ENCODE measurements around the gene KRT16. TPM values are rescaled to one million over a fixed set of nuclear protein-coding genes. Genes with fewer than 3 reads are reported as not detected.

Gene KRT16
- total RNA-seq, 1 experiment from 2014 or later, result not detected

- Histone ChIP-seq H3K27ac (ENCODE audit: low read depth, low read length, poor library complexity, severe bottlenecking) (no peak overlapping the region), H3K4me1 (ENCODE audit: insufficient read depth, low read length, poor library complexity, severe bottlenecking) (no peaks in the 10 kb centered on the region), H3K36me3 (ENCODE audit: insufficient read depth, low read length, poor library complexity, severe bottlenecking) (no peaks in the 10 kb centered on the region), H3K4me3 (ENCODE audit: low read depth, low read length, poor library complexity, severe bottlenecking) (no peak overlapping the region), H3K27me3 (replicated peaks; ENCODE audit: insufficient read depth, low read depth, low read length, poor library complexity) (no peaks in the 10 kb centered on the region), H3K9me3 (ENCODE audit: low read depth, low read length, poor library complexity, severe bottlenecking) (no peaks in the 10 kb centered on the region)
- intact Hi-C loops (cut with micrococcal nuclease; ENCODE audit: unreplicated experiment), result no loop called here
- no peak for DNase-seq (ENCODE audit: low spot score)
- POLR2A ChIA-PET (ENCODE audit: low non-redundant PET), result no interaction called here
- CTCF ChIA-PET, result interaction anchor here (1.3 kb wide), 1 partner anchor 9 kb away, joined by 6 read pairs; no protein-coding TSS in a partner anchor
- TF ChIP-seq CTCF (conservative IDR thresholded peaks at IDR 0.05; ENCODE audit: low read depth, low read length) (no peak), EZH2 (IDR thresholded peaks at IDR 0.05; ENCODE audit: borderline replicate concordance, low read depth, low read length, poor library complexity, severe bottlenecking) (no peak)
- no TSS peak for BruUV-seq (replicated peaks)
These were observed 40.9 kb upstream of the KRT16 start for GRCh38 chr17:41653421-41653820.

GRCh38 chr17:41652461-41652970 lies 39.9 kb upstream of the KRT16 start:
- POLR2A ChIA-PET (ENCODE audit: low non-redundant PET), result no interaction called here

DNA sequence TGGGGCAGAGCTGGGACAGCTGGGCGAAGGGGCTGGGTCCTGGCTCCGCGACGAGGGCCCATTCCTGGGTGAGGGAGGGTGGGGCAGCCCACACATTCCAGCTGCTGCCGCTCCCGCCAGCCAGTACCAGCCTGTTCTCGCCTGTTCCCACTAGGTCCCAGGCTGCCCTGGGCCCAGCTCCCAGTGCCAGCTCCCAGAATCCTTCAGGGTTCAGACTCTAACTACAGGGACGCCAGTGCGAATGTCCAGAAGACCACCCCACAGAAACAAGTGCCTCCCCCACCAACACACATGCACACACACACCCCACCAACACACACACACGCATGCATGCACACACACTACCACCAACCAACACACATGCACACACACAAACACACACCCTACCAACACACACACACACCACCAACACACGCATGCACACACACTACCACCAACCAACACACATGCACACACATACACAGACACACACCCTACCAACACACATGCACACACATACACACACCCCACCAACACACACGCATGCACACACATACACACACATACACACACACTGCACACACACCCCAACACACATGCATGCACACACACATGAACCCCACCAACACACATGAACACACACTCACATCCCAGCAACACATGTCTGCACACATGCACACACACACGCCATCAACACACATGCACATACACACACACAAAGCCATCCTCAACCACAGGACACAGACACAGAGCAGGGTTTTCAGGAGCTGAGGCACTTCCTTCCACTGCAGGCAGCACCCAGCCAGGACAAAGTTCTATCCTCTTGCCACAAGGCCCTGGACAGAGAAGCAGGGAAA lies 39.3 kb upstream of the KRT16 start:
- Histone ChIP-seq H3K27me3 (replicated peaks; ENCODE audit: insufficient read depth, low read depth, low read length, poor library complexity) (no peaks in the 10 kb centered on the region), H3K36me3 (ENCODE audit: insufficient read depth, low read length, poor library complexity, severe bottlenecking) (no peaks in the 10 kb centered on the region), H3K9me3 (ENCODE audit: low read depth, low read length, poor library complexity, severe bottlenecking) (no peaks in the 10 kb centered on the region), H3K4me1 (ENCODE audit: insufficient read depth, low read length, poor library complexity, severe bottlenecking) (peaks cover 6% of the 10 kb centered on the region), H3K27ac (ENCODE audit: low read depth, low read length, poor library complexity, severe bottlenecking) (no peak overlapping the region), H3K4me3 (ENCODE audit: low read depth, low read length, poor library complexity, severe bottlenecking) (no peak overlapping the region)
- no peak for DNase-seq (ENCODE audit: low spot score)
- no peak for TF ChIP-seq EZH2 (IDR thresholded peaks at IDR 0.05; ENCODE audit: borderline replicate concordance, low read depth, low read length, poor library complexity, severe bottlenecking)
- no peak for TF ChIP-seq CTCF (conservative IDR thresholded peaks at IDR 0.05; ENCODE audit: low read depth, low read length)
- intact Hi-C loops (cut with micrococcal nuclease; ENCODE audit: unreplicated experiment), result no loop called here
- ChIA-PET POLR2A (ENCODE audit: low non-redundant PET) (no interaction called here), CTCF (no interaction called here)
- BruUV-seq (replicated peaks), result no TSS peak

More at GRCh38 chr17:41652461-41652970, 39.9 kb upstream of the KRT16 start:
- Histone ChIP-seq H3K36me3 (ENCODE audit: insufficient read depth, low read length, poor library complexity, severe bottlenecking) (no peaks in the 10 kb centered on the region), H3K4me1 (ENCODE audit: insufficient read depth, low read length, poor library complexity, severe bottlenecking) (peaks cover 2% of the 10 kb centered on the region), H3K27me3 (replicated peaks; ENCODE audit: insufficient read depth, low read depth, low read length, poor library complexity) (no peaks in the 10 kb centered on the region), H3K27ac (ENCODE audit: low read depth, low read length, poor library complexity, severe bottlenecking) (no peak overlapping the region), H3K9me3 (ENCODE audit: low read depth, low read length, poor library complexity, severe bottlenecking) (no peaks in the 10 kb centered on the region), H3K4me3 (ENCODE audit: low read depth, low read length, poor library complexity, severe bottlenecking) (no peak overlapping the region)
- no peak for DNase-seq (ENCODE audit: low spot score)
- intact Hi-C loops (cut with micrococcal nuclease; ENCODE audit: unreplicated experiment), result no loop called here
- TF ChIP-seq EZH2 (IDR thresholded peaks at IDR 0.05; ENCODE audit: borderline replicate concordance, low read depth, low read length, poor library complexity, severe bottlenecking) (no peak), CTCF (conservative IDR thresholded peaks at IDR 0.05; ENCODE audit: low read depth, low read length) (no peak)
- BruUV-seq (replicated peaks), result no TSS peak
- CTCF ChIA-PET, result no interaction called here
